ENCODE results near the gene SHCBP1. TPM values are rescaled to one million over a fixed set of nuclear protein-coding genes. Genes with fewer than 3 reads are reported as not detected.

Gene SHCBP1
- polyA plus RNA-seq, 1 donor, result 8.8 TPM

GRCh38 chr16:46618516-46618915, 2.7 kb downstream of the SHCBP1 start:
- no peak for DNase-seq (ENCODE audit: low read depth)

GRCh38 chr16:46614006-46614405, 7.2 kb downstream of the SHCBP1 start:
- DNase-seq (ENCODE audit: low read depth), result no peak

- DNase-seq (ENCODE audit: low read depth), result no peak
Observed at GRCh38 chr16:46613352-46613751, 7.8 kb downstream of the SHCBP1 start.

GRCh38 chr16:46612121-46612520, 9.1 kb downstream of the SHCBP1 start:
- DNase-seq (ENCODE audit: low read depth), result no peak

GRCh38 chr16:46607529-46607928, 13.7 kb downstream of the SHCBP1 start:
- peak; percentile 34 for DNase-seq (ENCODE audit: low read depth)

GRCh38 chr16:46606231-46606630, 14.9 kb downstream of the SHCBP1 start:
- DNase-seq (ENCODE audit: low read depth), result no peak

GRCh38 chr16:46591257-46591656, 29.9 kb downstream of the SHCBP1 start:
- no peak for DNase-seq (ENCODE audit: low read depth)

- no peak for DNase-seq (ENCODE audit: low read depth)
Observed at GRCh38 chr16:46586011-46586577, 35.1 kb downstream of the SHCBP1 start.

- DNase-seq (ENCODE audit: low read depth), result no peak
Observed at GRCh38 chr16:46583036-46583435, 38.1 kb downstream of the SHCBP1 start.

- DNase-seq (ENCODE audit: low read depth), result no peak
Observed at GRCh38 chr16:46582313-46582712, 38.9 kb downstream of the SHCBP1 start.

GRCh38 chr16:46577988-46578579, 43.1 kb downstream of the SHCBP1 start:
- no peak for DNase-seq (ENCODE audit: low read depth)

- DNase-seq (ENCODE audit: low read depth), result no peak
Observed at GRCh38 chr16:46573834-46574159, 47.4 kb downstream of the SHCBP1 start.

GRCh38 chr16:46573008-46573833, 48.0 kb downstream of the SHCBP1 start:
- DNase-seq (ENCODE audit: low read depth), result no peak

- no peak for DNase-seq (ENCODE audit: low read depth)
Observed at GRCh38 chr16:46569231-46569735, 51.9 kb downstream of the SHCBP1 start.

- DNase-seq (ENCODE audit: low read depth), result no peak
Observed at GRCh38 chr16:46568472-46569230, 52.5 kb downstream of the SHCBP1 start.

- DNase-seq (ENCODE audit: low read depth), result no peak
Observed at GRCh38 chr16:46562979-46563378, 58.2 kb downstream of the SHCBP1 start.

- no peak for DNase-seq (ENCODE audit: low read depth)
Observed at GRCh38 chr16:46558018-46558417, 63.2 kb downstream of the SHCBP1 start.

- DNase-seq (ENCODE audit: low read depth), result no peak
Observed at GRCh38 chr16:46555951-46556350, 65.2 kb downstream of the SHCBP1 start.

- peak; percentile 19 for DNase-seq (ENCODE audit: low read depth)
Observed at GRCh38 chr16:46554435-46554834, 66.7 kb downstream of the SHCBP1 start.

- DNase-seq (ENCODE audit: low read depth), result no peak
Observed at GRCh38 chr16:46549477-46549876, 71.7 kb downstream of the SHCBP1 start.

All from forelimb muscle (tissue), 1 donor.